ENCODE measurements around the gene EFNA4.

Gene EFNA4

DNA sequence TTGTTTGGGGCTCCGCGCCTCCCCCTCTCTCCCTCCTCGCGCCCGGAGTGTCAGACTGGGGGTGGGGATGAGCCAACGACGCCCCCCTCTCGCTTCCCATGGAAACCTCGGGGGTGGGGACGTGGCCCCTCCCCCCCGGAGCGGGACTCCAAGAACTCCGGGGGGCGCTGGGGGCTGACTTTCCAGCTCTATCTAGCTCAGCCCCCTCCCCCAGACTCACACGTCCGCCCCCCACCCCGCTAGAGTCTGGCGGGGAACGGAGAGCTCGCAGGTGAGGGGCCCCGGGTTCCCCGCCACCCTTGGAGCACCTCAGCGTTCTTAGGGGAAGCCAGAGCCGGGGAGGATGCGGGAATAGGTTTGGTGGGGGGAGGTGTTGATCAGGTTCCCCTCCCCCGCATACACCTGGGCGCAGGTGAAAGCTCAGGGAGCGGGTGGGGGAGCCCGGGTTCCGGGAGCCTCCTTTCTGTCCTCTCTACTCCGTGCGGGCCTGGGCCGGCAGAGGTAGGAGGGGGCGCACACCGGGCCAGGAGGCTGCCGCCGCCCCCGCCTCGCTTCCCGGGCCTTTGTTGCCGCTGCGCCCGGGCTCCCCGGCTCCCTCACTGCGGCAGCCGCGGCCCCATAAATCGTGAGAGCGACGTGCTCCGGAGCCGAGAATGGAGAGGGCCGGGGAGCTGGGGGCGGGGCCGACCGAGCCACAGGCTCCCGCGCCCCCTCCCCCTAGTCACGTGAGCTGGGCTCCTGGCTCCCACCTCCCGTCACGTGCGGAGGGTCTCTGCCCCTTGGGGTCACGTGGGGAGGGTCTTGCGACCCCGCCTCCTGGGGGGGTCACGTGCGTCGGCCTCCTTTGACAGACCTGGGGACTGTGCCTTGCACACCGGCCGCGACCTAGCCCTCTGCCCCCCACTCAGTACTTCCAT is 17.0 kb downstream of the EFNA4 start:
- Histone ChIP-seq H3K27ac (ENCODE audit: low read depth, low read length) (no peak overlapping the region), H3K9me2 (replicated peaks; ENCODE audit: control insufficient read depth, low read length) (no peaks in the 10 kb centered on the region), H3K4me2 (ENCODE audit: low read length) (peak overlapping the region; percentile 76), H3K9me3 (ENCODE audit: control insufficient read depth, insufficient read depth, low read length) (no peaks in the 10 kb centered on the region), H3K79me2 (ENCODE audit: control insufficient read depth, low read length) (no peaks in the 10 kb centered on the region), H3K4me3 (ENCODE audit: low read length) (peak overlapping the region; percentile 59), H3K27me3 (ENCODE audit: control insufficient read depth, low read length) (peaks cover 61% of the 10 kb centered on the region), H3F3A (ENCODE audit: control insufficient read depth, insufficient read depth) (peaks cover 13% of the 10 kb centered on the region), H3K4me1 (ENCODE audit: control insufficient read depth, low read length) (peaks cover 78% of the 10 kb centered on the region), H3K36me3 (ENCODE audit: control insufficient read depth, low read length) (no peaks in the 10 kb centered on the region), H4K20me1 (ENCODE audit: control insufficient read depth, insufficient read depth, low read depth, low read length) (no peaks in the 10 kb centered on the region)
- TF ChIP-seq, protein P1, sequence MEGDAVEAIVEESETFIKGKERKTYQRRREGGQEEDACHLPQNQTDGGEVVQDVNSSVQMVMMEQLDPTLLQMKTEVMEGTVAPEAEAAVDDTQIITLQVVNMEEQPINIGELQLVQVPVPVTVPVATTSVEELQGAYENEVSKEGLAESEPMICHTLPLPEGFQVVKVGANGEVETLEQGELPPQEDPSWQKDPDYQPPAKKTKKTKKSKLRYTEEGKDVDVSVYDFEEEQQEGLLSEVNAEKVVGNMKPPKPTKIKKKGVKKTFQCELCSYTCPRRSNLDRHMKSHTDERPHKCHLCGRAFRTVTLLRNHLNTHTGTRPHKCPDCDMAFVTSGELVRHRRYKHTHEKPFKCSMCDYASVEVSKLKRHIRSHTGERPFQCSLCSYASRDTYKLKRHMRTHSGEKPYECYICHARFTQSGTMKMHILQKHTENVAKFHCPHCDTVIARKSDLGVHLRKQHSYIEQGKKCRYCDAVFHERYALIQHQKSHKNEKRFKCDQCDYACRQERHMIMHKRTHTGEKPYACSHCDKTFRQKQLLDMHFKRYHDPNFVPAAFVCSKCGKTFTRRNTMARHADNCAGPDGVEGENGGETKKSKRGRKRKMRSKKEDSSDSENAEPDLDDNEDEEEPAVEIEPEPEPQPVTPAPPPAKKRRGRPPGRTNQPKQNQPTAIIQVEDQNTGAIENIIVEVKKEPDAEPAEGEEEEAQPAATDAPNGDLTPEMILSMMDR (IDR thresholded peaks at IDR 0.05; ENCODE audit: low read depth, low read length, poor library complexity, severe bottlenecking): no peak
- no peak for TF ChIP-seq EZH2phosphoT487 (IDR thresholded peaks at IDR 0.05; ENCODE audit: borderline replicate concordance, low read length)

DNA sequence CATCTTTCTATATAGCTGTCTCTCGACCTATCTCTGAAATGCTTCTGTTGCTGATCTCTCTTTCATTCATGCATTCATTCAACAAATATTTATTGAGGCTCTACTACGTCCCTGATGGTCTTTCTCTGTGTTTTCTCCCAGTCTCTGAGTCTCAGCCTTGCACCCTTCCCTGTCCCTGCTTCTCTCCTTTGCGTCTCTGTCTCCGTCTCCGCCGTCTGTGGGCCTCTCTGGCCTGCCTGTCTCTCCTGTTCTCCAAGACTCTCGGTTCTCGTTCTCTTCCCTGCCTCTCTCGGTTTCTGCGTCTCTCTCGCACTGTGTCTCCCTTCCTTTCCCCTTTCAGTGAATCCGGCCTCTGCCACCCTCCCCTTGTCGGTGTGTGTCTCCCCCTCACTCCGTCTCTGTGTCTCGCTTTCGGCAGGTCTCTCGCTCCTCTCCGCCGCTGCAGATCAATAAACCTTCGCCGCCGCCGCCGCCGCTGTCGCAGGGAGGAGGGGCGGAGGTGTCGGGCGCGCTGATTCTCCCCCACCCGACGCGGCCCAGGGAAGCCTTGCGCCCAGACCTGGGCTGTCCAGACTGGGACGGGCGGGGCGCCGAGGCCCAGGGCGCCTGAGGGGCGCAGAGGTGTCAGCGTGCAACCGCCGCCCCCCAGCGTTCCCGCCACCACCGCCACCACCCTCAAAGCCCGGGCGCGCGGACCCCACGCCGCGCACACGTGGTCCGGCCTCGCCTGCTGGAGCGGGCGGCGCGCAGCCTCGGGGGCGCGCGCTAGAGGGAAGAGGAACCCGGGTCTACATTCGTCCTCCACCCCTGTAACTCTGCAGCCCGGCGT is 18.1 kb downstream of the EFNA4 start:
- H4K20me1 ChIP-seq (ENCODE audit: control insufficient read depth, insufficient read depth, low read depth, low read length): no peaks in the 10 kb centered on the region
- no peaks in the 10 kb centered on the region for H3K9me2 ChIP-seq (replicated peaks; ENCODE audit: control insufficient read depth, low read length)
- TF ChIP-seq, protein P1 (IDR thresholded peaks at IDR 0.05; ENCODE audit: low read depth, low read length, poor library complexity, severe bottlenecking): no peak
- peak; percentile 96 for TF ChIP-seq EZH2phosphoT487 (IDR thresholded peaks at IDR 0.05; ENCODE audit: borderline replicate concordance, low read length)
- no peaks in the 10 kb centered on the region for H3K9me3 ChIP-seq (ENCODE audit: control insufficient read depth, insufficient read depth, low read length)
- H3K27me3 ChIP-seq (ENCODE audit: control insufficient read depth, low read length): peaks cover 61% of the 10 kb centered on the region
- no peaks in the 10 kb centered on the region for H3K79me2 ChIP-seq (ENCODE audit: control insufficient read depth, low read length)
- H3K27ac ChIP-seq (ENCODE audit: low read depth, low read length): no peak overlapping the region
- H3K4me1 ChIP-seq (ENCODE audit: control insufficient read depth, low read length): peaks cover 82% of the 10 kb centered on the region
- peaks cover 15% of the 10 kb centered on the region for H3F3A ChIP-seq (ENCODE audit: control insufficient read depth, insufficient read depth)
- no peaks in the 10 kb centered on the region for H3K36me3 ChIP-seq (ENCODE audit: control insufficient read depth, low read length)
- H3K4me3 ChIP-seq (ENCODE audit: low read length): peak overlapping the region; percentile 59
- H3K4me2 ChIP-seq (ENCODE audit: low read length): peak overlapping the region; percentile 76

DNA sequence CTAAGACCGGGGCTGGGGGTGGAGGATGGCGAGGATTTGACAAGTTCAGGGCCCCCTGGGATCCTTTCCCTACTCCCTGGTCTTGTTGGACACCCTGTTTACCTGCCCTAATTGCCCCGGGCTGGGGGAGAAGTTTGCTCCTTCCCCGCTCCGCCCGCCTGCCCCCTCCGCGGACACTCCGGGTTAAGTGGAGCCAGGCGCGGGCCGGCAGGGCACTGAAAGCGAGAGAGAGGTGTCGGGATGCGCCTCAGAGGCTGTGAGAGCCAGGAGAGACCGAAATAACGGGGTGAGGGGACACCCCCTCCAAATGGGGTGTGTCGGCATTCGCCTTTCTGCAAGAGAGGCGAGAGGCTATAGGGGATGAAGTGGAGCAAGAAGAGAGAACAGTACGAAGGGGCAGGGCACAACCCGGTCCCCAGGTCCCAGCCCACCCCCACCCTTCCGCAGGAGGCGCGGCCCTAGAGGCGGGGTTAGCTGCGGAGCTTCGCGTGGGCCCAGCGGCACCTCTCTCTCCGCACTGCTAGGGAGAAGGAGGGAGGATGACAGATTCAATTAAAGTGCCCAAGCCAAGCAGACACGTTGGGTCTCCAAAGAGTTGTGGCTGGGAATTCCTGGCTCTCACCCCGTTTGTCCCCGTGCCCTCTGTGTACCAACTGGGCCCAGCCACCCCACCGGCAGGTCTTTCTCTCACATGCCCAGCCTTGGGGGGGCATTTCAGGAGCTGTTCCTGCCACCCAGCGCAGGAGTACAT is 18.9 kb downstream of the EFNA4 start:
- peaks cover 14% of the 10 kb centered on the region for H3F3A ChIP-seq (ENCODE audit: control insufficient read depth, insufficient read depth)
- H3K27me3 ChIP-seq (ENCODE audit: control insufficient read depth, low read length): peaks cover 61% of the 10 kb centered on the region
- TF ChIP-seq, protein P1 (IDR thresholded peaks at IDR 0.05; ENCODE audit: low read depth, low read length, poor library complexity, severe bottlenecking): no peak
- TF ChIP-seq EZH2phosphoT487 (IDR thresholded peaks at IDR 0.05; ENCODE audit: borderline replicate concordance, low read length): peak; percentile 97
- H3K4me3 ChIP-seq (ENCODE audit: low read length): peak overlapping the region; percentile 59
- peak overlapping the region; percentile 76 for H3K4me2 ChIP-seq (ENCODE audit: low read length)
- no peaks in the 10 kb centered on the region for H4K20me1 ChIP-seq (ENCODE audit: control insufficient read depth, insufficient read depth, low read depth, low read length)
- H3K4me1 ChIP-seq (ENCODE audit: control insufficient read depth, low read length): peaks cover 89% of the 10 kb centered on the region
- H3K79me2 ChIP-seq (ENCODE audit: control insufficient read depth, low read length): no peaks in the 10 kb centered on the region
- no peaks in the 10 kb centered on the region for H3K36me3 ChIP-seq (ENCODE audit: control insufficient read depth, low read length)
- H3K9me3 ChIP-seq (ENCODE audit: control insufficient read depth, insufficient read depth, low read length): no peaks in the 10 kb centered on the region
- H3K9me2 ChIP-seq (replicated peaks; ENCODE audit: control insufficient read depth, low read length): no peaks in the 10 kb centered on the region
- no peak overlapping the region for H3K27ac ChIP-seq (ENCODE audit: low read depth, low read length)
